SJSA1 (cell line): ENCODE results near the gene WNT3A. TPM values are rescaled to one million over a fixed set of nuclear protein-coding genes. Genes with fewer than 3 reads are reported as not detected.
"Not testable (repeated sequence)": the region's sequence is repeated elsewhere in the genome, so short reads cannot be mapped to it uniquely, and the experiment has no call there.

Source experiments
- DNase-seq, 2 experiments: peaks; one replicate each; pipeline ENCODE4 v3.0.0-alpha.2; 2015 to 2020; ENCODE audit warnings: low spot score in 2 of 2, low read depth in 1 of 2
- H3K27ac ChIP-seq: fragments of 250-450 bp; sonication (Bioruptor Pico); 2 replicates; pipeline ENCODE4 v1.5.1; 2020; ENCODE audit warnings: mild to moderate bottlenecking, moderate library complexity
- H3K27me3 ChIP-seq: fragments of 250-450 bp; sonication (Bioruptor Pico); replicated peaks from 2 replicates; pipeline ENCODE4 v1.5.1; 2020; ENCODE audit warnings: mild to moderate bottlenecking, moderate library complexity
- H3K36me3 ChIP-seq: fragments of 250-450 bp; sonication (Bioruptor Pico); 2 replicates; pipeline ENCODE4 v1.5.1; 2020; ENCODE audit warnings: mild to moderate bottlenecking
- H3K4me1 ChIP-seq: fragments of 250-450 bp; sonication (Bioruptor Pico); replicated peaks from 2 replicates; pipeline ENCODE4 v1.6.1; 2021; ENCODE audit warnings: mild to moderate bottlenecking
- H3K4me3 ChIP-seq: fragments of 250-450 bp; sonication (Bioruptor Pico); 2 replicates; pipeline ENCODE4 v1.5.1; 2020; ENCODE audit warnings: mild to moderate bottlenecking
- H3K9me3 ChIP-seq: fragments of 250-450 bp; sonication (Bioruptor Pico); replicated peaks from 2 replicates; pipeline ENCODE4 v1.5.1; 2020; ENCODE audit warnings: mild to moderate bottlenecking
- total RNA-seq: library from RNA; depleted of rRNA; stranded (reverse); fragments of >200 nt; shearing (Covaris generic); gene quantifications from 2 replicates; pipeline ENCODE4 v1.2.3, GENCODE V29; 2014; rRNA removed

WNT3A gene, protein sequence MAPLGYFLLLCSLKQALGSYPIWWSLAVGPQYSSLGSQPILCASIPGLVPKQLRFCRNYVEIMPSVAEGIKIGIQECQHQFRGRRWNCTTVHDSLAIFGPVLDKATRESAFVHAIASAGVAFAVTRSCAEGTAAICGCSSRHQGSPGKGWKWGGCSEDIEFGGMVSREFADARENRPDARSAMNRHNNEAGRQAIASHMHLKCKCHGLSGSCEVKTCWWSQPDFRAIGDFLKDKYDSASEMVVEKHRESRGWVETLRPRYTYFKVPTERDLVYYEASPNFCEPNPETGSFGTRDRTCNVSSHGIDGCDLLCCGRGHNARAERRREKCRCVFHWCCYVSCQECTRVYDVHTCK
- not detected in 2 replicates for total RNA-seq

- Histone ChIP-seq H3K36me3 (no peaks in the 10 kb centered on the region), H3K27ac (no peak within 1 kb of the TSS), H3K9me3 (no peaks in the 10 kb centered on the region), H3K4me3 (no peak within 1 kb of the TSS), H3K4me1 (no peaks in the 10 kb centered on the region), H3K27me3 (peaks cover 65% of the 10 kb centered on the region)
- no peak for DNase-seq
Observed at GRCh38 chr1:228006786-228007048, at the start of gene WNT3A. Gene WNT3A, plus strand, starts transcription at chr1:228006998. Its CDS starts 131 bp downstream, at chr1:228007129.

DNA sequence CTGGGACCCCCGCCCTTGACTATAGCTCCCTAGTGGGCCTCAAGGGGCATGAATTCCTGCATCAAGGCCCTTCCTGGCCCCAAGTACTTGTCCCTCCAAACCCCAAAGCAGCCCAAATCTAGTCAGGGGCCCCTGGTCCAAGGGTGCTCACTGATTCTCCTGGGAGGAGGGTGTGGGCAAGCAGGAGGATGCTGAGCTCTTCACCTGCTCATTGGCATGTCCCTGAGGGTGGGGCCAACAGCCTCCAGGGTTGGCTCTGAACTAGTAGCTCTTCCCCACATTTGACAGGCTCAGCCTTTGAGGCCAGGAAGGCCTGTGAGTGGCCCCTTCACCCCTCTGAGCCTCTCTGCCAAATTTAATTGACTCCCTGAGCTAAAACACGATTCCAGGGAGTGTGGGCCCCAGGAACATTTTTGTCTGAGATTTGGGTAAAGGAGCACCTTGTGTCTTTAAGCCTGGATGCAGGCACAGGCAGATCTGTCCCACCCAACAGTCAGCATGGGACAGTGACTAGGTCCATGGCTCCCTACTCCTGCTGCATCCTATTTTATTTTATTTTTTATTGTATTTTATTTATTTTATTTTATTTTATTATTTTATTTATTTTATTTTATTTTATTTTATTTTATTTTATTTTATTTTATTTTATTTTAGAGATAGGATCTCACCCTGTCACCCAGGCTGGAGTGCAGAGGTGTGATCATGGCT lies 48.0 kb upstream of the WNT3A start:
- no peak overlapping the region for H3K27ac ChIP-seq
- H3K9me3 ChIP-seq: peaks cover 4% of the 10 kb centered on the region; the same call in 1 of the 2 replicates
- no peaks in the 10 kb centered on the region for H3K36me3 ChIP-seq
- H3K27me3 ChIP-seq: no peaks in the 10 kb centered on the region
- H3K4me3 ChIP-seq: no peak overlapping the region
- DNase-seq: no peak
- H3K4me1 ChIP-seq: peaks cover 8% of the 10 kb centered on the region

DNA sequence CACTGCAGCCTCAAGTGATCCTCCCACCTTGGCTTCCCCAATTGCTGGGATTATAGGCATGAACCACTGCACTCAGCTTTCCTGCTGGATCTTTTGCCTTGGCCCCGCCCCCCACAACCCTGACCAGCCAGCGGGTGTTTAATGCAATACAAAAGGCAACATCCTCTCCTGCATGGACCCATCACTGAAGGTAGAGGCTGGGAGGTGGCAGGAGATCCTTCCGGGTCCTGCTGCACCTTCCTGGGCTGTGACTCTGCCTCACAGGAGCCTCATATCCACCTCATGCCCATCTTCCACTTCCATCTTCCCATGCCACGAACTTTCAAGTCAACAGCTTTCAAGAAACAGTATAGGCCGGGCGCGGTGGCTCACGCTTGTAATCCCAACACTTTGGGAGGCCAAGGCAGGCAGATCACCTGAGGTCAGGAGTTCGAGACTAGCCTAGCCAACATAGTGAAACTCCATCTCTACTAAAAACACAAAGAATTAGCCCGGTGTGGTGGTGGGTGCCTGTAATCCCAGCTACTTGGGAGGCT lies 47.4 kb upstream of the WNT3A start:
- Histone ChIP-seq H3K9me3 (peaks cover 3% of the 10 kb centered on the region; the same call in 1 of the 2 replicates), H3K36me3 (no peaks in the 10 kb centered on the region), H3K27me3 (no peaks in the 10 kb centered on the region), H3K4me3 (no peak overlapping the region), H3K4me1 (peaks cover 2% of the 10 kb centered on the region), H3K27ac (no peak overlapping the region)
- DNase-seq: no peak

GRCh38 chr1:227961651-227962466 lies 44.9 kb upstream of the WNT3A start:
- no peaks in the 10 kb centered on the region for H3K4me1 ChIP-seq
- no peak overlapping the region for H3K4me3 ChIP-seq
- no peak overlapping the region for H3K27ac ChIP-seq
- H3K27me3 ChIP-seq: no peaks in the 10 kb centered on the region
- no peaks in the 10 kb centered on the region for H3K9me3 ChIP-seq
- no peak for DNase-seq
- no peaks in the 10 kb centered on the region for H3K36me3 ChIP-seq

- not testable (repeated sequence) for H3K36me3 ChIP-seq, H3K4me1 ChIP-seq, H3K27ac ChIP-seq, H3K4me3 ChIP-seq, H3K9me3 ChIP-seq, DNase-seq, H3K27me3 ChIP-seq
Observed at GRCh38 chr1:227966733-227967132, 40.1 kb upstream of the WNT3A start.

DNA sequence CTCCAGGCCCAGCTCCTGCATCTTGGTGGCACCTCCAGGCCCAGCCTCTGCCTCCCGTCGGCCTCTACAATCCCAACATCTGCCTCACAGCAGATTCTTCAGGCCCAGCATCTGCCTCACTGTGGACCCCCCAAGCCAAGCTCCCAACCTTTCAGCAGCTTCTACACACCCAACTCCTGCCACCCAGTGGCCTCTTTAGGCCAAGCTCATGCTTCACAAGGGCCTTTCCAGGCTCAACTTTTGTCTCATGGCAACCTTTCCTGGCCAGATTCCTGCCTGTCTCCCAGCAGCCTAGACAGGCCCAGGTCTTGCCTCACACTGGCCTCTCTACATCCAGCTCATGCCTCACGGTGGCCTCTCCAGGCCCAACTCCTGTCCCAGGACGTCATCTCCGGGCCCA lies 39.0 kb upstream of the WNT3A start:
- H3K27me3 ChIP-seq, DNase-seq, H3K4me1 ChIP-seq, H3K27ac ChIP-seq, H3K36me3 ChIP-seq, H3K9me3 ChIP-seq, H3K4me3 ChIP-seq: not testable (repeated sequence)

GRCh38 chr1:227970076-227970995 lies 36.5 kb upstream of the WNT3A start:
- H3K27ac ChIP-seq, H3K27me3 ChIP-seq, H3K4me1 ChIP-seq, DNase-seq, H3K9me3 ChIP-seq, H3K36me3 ChIP-seq, H3K4me3 ChIP-seq: not testable (repeated sequence)

DNA sequence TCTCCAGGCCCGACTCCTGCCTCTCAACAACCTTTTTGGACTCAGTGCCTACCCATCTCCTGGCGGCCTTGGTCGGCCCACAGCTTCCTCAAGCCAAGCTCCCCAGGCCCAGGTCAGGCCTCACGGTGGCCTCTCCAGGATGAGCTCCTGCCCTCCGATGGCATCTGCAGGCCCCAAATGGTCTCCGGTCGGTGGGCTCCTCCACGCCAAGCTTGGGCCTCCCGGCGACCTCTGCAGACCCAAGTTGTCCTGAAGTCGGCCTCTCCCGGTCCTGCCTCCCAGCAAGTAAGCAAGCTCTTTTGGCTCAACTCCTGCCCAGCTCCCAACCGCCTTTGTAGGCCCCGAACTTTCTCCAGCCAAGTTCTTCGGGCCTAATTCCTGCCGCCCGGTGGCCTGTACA lies 35.6 kb upstream of the WNT3A start:
- H3K4me3 ChIP-seq, H3K9me3 ChIP-seq, H3K27me3 ChIP-seq, H3K4me1 ChIP-seq, DNase-seq, H3K36me3 ChIP-seq, H3K27ac ChIP-seq: not testable (repeated sequence)

GRCh38 chr1:227971643-227972282 lies 35.0 kb upstream of the WNT3A start:
- H3K27ac ChIP-seq, H3K36me3 ChIP-seq, H3K4me3 ChIP-seq, H3K4me1 ChIP-seq, DNase-seq, H3K27me3 ChIP-seq, H3K9me3 ChIP-seq: not testable (repeated sequence)

- H3K36me3 ChIP-seq, DNase-seq, H3K9me3 ChIP-seq, H3K4me1 ChIP-seq, H3K27me3 ChIP-seq, H3K4me3 ChIP-seq, H3K27ac ChIP-seq: not testable (repeated sequence)
Observed at GRCh38 chr1:227972283-227972679, 34.5 kb upstream of the WNT3A start.

GRCh38 chr1:227972843-227973374 lies 33.9 kb upstream of the WNT3A start:
- not testable (repeated sequence) for H3K36me3 ChIP-seq, H3K27ac ChIP-seq, H3K27me3 ChIP-seq, H3K4me3 ChIP-seq, H3K9me3 ChIP-seq, H3K4me1 ChIP-seq, DNase-seq

DNA sequence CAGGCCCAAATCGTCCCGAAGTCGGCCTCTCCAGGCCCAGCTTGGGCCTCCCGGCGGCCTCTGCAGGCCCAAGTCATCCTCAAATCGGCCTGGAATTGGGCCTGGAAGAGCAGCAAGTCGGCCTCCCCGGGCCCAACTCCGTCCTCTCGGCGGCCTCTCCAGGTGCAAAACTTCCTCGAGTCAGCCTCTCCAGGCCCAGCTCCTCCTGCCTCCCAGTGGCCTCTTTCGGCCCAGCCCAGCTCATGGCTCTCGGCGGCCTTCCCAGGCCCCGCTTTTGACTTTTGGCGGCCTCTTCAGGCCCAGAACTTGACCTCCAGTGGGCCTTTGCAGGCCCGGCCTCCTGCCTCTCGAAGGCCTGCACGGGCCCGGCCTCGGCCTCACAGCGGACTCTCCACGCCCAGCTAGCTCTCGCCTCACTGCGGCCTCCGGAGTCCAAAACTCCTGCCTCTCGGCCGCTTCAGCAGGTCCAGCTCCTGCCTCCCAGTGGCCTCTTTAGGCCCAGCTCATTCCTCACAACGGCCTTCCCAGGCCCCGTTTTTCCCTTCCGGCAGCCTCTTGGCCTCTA lies 33.0 kb upstream of the WNT3A start:
- not testable (repeated sequence) for H3K27ac ChIP-seq, H3K4me1 ChIP-seq, H3K4me3 ChIP-seq, DNase-seq, H3K27me3 ChIP-seq, H3K36me3 ChIP-seq, H3K9me3 ChIP-seq
